ENCODE data around the gene MEGF10.

The MEGF10 gene

DNA sequence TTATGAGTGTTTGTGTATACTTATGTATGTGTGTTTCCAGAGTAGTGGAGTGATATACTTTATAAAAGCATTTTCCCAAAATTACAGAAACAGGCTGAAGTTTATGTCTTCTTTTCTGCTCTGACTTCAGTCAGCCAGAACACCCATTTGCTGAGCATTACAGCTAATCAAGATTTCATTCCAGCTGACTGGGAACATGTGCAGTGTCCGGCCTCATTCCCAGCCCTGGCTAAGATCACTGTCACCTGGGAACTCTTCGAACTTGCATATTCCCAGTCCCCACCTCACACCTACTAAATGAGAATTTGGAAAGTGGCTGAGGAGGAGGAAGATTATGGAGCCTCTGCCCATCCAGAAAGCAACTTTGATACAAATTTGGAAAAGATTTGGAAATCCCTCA, 136.1 kb downstream of the MEGF10 start:
- H3K79me2 ChIP-seq (ENCODE audit: low read length), result no peaks in the 10 kb centered on the region
- H3K4me1 ChIP-seq (ENCODE audit: low read length), result peaks cover 15% of the 10 kb centered on the region
- H2AFZ ChIP-seq (ENCODE audit: low read depth, low read length), result no peak overlapping the region
- no peaks in the 10 kb centered on the region for H3K36me3 ChIP-seq (replicated peaks; ENCODE audit: low read depth, low read length)
- H4K20me1 ChIP-seq (ENCODE audit: insufficient read depth, low read length), result no peaks in the 10 kb centered on the region
- H3K4me3 ChIP-seq (ENCODE audit: low read length), result no peak overlapping the region
- no peak overlapping the region for H3K27ac ChIP-seq (ENCODE audit: low read length)
- no peak overlapping the region for H3K4me2 ChIP-seq (ENCODE audit: low read length)
- no peaks in the 10 kb centered on the region for H3K9me3 ChIP-seq (ENCODE audit: insufficient read depth, low read length)
- no peak for TF ChIP-seq EZH2phosphoT487 (IDR thresholded peaks at IDR 0.05; ENCODE audit: low read depth)
- TF ChIP-seq, protein P1, sequence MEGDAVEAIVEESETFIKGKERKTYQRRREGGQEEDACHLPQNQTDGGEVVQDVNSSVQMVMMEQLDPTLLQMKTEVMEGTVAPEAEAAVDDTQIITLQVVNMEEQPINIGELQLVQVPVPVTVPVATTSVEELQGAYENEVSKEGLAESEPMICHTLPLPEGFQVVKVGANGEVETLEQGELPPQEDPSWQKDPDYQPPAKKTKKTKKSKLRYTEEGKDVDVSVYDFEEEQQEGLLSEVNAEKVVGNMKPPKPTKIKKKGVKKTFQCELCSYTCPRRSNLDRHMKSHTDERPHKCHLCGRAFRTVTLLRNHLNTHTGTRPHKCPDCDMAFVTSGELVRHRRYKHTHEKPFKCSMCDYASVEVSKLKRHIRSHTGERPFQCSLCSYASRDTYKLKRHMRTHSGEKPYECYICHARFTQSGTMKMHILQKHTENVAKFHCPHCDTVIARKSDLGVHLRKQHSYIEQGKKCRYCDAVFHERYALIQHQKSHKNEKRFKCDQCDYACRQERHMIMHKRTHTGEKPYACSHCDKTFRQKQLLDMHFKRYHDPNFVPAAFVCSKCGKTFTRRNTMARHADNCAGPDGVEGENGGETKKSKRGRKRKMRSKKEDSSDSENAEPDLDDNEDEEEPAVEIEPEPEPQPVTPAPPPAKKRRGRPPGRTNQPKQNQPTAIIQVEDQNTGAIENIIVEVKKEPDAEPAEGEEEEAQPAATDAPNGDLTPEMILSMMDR (IDR thresholded peaks at IDR 0.05; ENCODE audit: low read depth, low read length), result no peak
- H3K27me3 ChIP-seq (ENCODE audit: low read depth, low read length), result no peaks in the 10 kb centered on the region
- no peak overlapping the region for H3K9ac ChIP-seq (ENCODE audit: low read length)

DNA sequence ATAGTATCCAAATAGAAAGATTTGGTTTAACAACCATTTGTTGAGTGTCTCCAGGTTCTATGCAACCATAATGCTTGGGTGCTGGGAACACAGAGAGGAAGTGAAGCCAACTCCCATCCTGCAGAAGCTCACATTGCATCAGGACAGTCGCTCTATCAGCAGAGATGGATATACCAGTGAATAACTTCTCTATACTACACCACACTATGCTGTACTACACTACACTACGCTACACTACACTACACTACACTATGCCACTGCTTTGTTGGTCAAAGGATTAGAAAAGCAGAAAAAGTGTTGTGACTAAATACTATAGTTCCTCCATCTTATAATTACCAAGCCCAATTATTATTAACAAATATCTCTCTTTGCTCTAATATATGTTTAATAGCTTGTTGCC, 137.7 kb downstream of the MEGF10 start:
- no peaks in the 10 kb centered on the region for H3K27me3 ChIP-seq (ENCODE audit: low read depth, low read length)
- H3K9ac ChIP-seq (ENCODE audit: low read length), result no peak overlapping the region
- no peaks in the 10 kb centered on the region for H3K36me3 ChIP-seq (replicated peaks; ENCODE audit: low read depth, low read length)
- H3K27ac ChIP-seq (ENCODE audit: low read length), result no peak overlapping the region
- H3K9me3 ChIP-seq (ENCODE audit: insufficient read depth, low read length), result no peaks in the 10 kb centered on the region
- no peaks in the 10 kb centered on the region for H3K79me2 ChIP-seq (ENCODE audit: low read length)
- no peaks in the 10 kb centered on the region for H4K20me1 ChIP-seq (ENCODE audit: insufficient read depth, low read length)
- H2AFZ ChIP-seq (ENCODE audit: low read depth, low read length), result no peak overlapping the region
- TF ChIP-seq, protein P1 (IDR thresholded peaks at IDR 0.05; ENCODE audit: low read depth, low read length), result no peak
- no peak for TF ChIP-seq EZH2phosphoT487 (IDR thresholded peaks at IDR 0.05; ENCODE audit: low read depth)
- no peak overlapping the region for H3K4me2 ChIP-seq (ENCODE audit: low read length)
- peaks cover 8% of the 10 kb centered on the region for H3K4me1 ChIP-seq (ENCODE audit: low read length)
- no peak overlapping the region for H3K4me3 ChIP-seq (ENCODE audit: low read length)

- Histone ChIP-seq H3K27ac (ENCODE audit: low read length) (no peak overlapping the region), H3K4me2 (ENCODE audit: low read length) (no peak overlapping the region), H3K36me3 (replicated peaks; ENCODE audit: low read depth, low read length) (no peaks in the 10 kb centered on the region), H3K79me2 (ENCODE audit: low read length) (no peaks in the 10 kb centered on the region), H4K20me1 (ENCODE audit: insufficient read depth, low read length) (no peaks in the 10 kb centered on the region), H3K9ac (ENCODE audit: low read length) (no peak overlapping the region), H3K9me3 (ENCODE audit: insufficient read depth, low read length) (no peaks in the 10 kb centered on the region), H3K4me3 (ENCODE audit: low read length) (no peak overlapping the region), H2AFZ (ENCODE audit: low read depth, low read length) (no peak overlapping the region), H3K27me3 (ENCODE audit: low read depth, low read length) (no peaks in the 10 kb centered on the region), H3K4me1 (ENCODE audit: low read length) (peaks cover 5% of the 10 kb centered on the region; the same call in 1 of the 2 replicates)
- TF ChIP-seq, protein P1 (IDR thresholded peaks at IDR 0.05; ENCODE audit: low read depth, low read length), result no peak
- no peak for TF ChIP-seq EZH2phosphoT487 (IDR thresholded peaks at IDR 0.05; ENCODE audit: low read depth)
These were observed 138.2 kb downstream of the MEGF10 start for GRCh38 chr5:127428748-127429147.

- no peak overlapping the region for H3K9ac ChIP-seq (ENCODE audit: low read length)
- H3K4me1 ChIP-seq (ENCODE audit: low read length), result peaks cover 5% of the 10 kb centered on the region; the same call in 1 of the 2 replicates
- H3K36me3 ChIP-seq (replicated peaks; ENCODE audit: low read depth, low read length), result no peaks in the 10 kb centered on the region
- TF ChIP-seq, protein P1 (IDR thresholded peaks at IDR 0.05; ENCODE audit: low read depth, low read length), result no peak
- H3K9me3 ChIP-seq (ENCODE audit: insufficient read depth, low read length), result no peaks in the 10 kb centered on the region
- H3K4me3 ChIP-seq (ENCODE audit: low read length), result no peak overlapping the region
- no peaks in the 10 kb centered on the region for H4K20me1 ChIP-seq (ENCODE audit: insufficient read depth, low read length)
- H3K27ac ChIP-seq (ENCODE audit: low read length), result no peak overlapping the region
- H3K79me2 ChIP-seq (ENCODE audit: low read length), result no peaks in the 10 kb centered on the region
- H2AFZ ChIP-seq (ENCODE audit: low read depth, low read length), result no peak overlapping the region
- H3K4me2 ChIP-seq (ENCODE audit: low read length), result no peak overlapping the region
- no peaks in the 10 kb centered on the region for H3K27me3 ChIP-seq (ENCODE audit: low read depth, low read length)
These were observed 139.3 kb downstream of the MEGF10 start for GRCh38 chr5:127429928-127430327.
